Psoas muscle (tissue), 8 donors: Measurements from ENCODE around the gene PRR23A. TPM values are rescaled to one million over a fixed set of nuclear protein-coding genes. Genes with fewer than 3 reads are reported as not detected.

Source experiments
- ATAC-seq, 4 donors: fragments of 200-7000 bp; cut with Tn5 transposase; one replicate each; pipeline ENCODE4 v1.9.1; 2020; ENCODE audit warnings: moderate library complexity in 3 of 4, mild to moderate bottlenecking in 2 of 4
- DNase-seq, 2 donors: peaks; one replicate each; pipeline ENCODE4 v3.0.0-alpha.2; 2020
- H3K27ac ChIP-seq: fragments of 200-600 bp; one replicate; pipeline ENCODE4 v1.8.0; 2022
- H3K27me3 ChIP-seq, 3 donors: fragments of 200-600 bp in 1 of 3; one replicate each; pipeline versions ENCODE4 v1.6.1 to v1.8.0; 2013 to 2022; ENCODE audit warnings: low read length in 2 of 3, mild to moderate bottlenecking in 2 of 3, moderate library complexity in 1 of 3; ENCODE audit not compliant: insufficient read depth in 3 of 3
- H3K36me3 ChIP-seq, 2 donors: fragments of 200-600 bp in 1 of 2; one replicate each; pipeline versions ENCODE4 v1.6.1 to v1.8.0; 2013 to 2022; ENCODE audit warnings: low read depth in 1 of 2, mild to moderate bottlenecking in 1 of 2, moderate library complexity in 1 of 2; ENCODE audit not compliant: insufficient read depth in 1 of 2
- H3K4me1 ChIP-seq: fragments of 200-600 bp; one replicate; pipeline ENCODE4 v1.8.0; 2022
- H3K4me3 ChIP-seq: fragments of 200-600 bp; one replicate; pipeline ENCODE4 v1.8.0; 2022; ENCODE audit warnings: mild to moderate bottlenecking
- H3K9me3 ChIP-seq: fragments of 200-600 bp; one replicate; pipeline ENCODE4 v1.8.0; 2022
- WGBS, 3 donors: extraction: QIAGEN DNeasy Blood & Tissue Kit; methylation state at CpG; one replicate each; pipeline versions ENCODE4 v1.1.6 to v1.1.7; 2013; 5-methylcytosine and 5-hydroxymethylcytosine counted together
- intact Hi-C, 2 donors: fragments of 100-400 bp; cut with DNase I; formaldehyde crosslinking; loops; one replicate each; pipeline versions ENCODE4 v1.11.0 to v1.14.2; 2022
- polyA plus RNA-seq, 3 donors: library from polyadenylated mRNA; stranded (reverse); fragments of 200-250 nt; gene quantifications; one replicate each; pipeline ENCODE4 v1.2.3, GENCODE V29; 2013
- total RNA-seq, 4 donors: library from RNA; stranded (reverse); fragmentation: NEBNext Ultra II Directional in 2 of 4; extraction: Animal tissue kit (Norgen Biotek cat#: 25700) in 2 of 4; gene quantifications; one replicate each; pipeline versions ENCODE4 v1.2.1 to v1.2.4, GENCODE V29; 2021 to 2023
- TF ChIP-seq, protein P1 (sequence below): fragments of 200-600 bp; IDR thresholded peaks from one replicate; pipeline ENCODE4 v1.8.0; 2022; ENCODE audit warnings: antibody characterized with exemption
- donor health status: healthy with polysubstance abuse.
- donor health status: DM: no; HTN: no; CAD: no; lungs with moderate emphysema.
- donor health status: Bipolar disorder and iron deficiency.
- donor health status: healthy.
- donor health status: DM: yes; HTN: yes; CAD: no.
- donor health status: DM: no; HTN: no; CAD: no.
- donor health status: DM: no; HTN: no; CAD: no.
- donor health status: DM: yes; HTN: yes; CAD: no.

PRR23A gene
- total and polyA plus RNA-seq, 7 donors = not detected

DNA sequence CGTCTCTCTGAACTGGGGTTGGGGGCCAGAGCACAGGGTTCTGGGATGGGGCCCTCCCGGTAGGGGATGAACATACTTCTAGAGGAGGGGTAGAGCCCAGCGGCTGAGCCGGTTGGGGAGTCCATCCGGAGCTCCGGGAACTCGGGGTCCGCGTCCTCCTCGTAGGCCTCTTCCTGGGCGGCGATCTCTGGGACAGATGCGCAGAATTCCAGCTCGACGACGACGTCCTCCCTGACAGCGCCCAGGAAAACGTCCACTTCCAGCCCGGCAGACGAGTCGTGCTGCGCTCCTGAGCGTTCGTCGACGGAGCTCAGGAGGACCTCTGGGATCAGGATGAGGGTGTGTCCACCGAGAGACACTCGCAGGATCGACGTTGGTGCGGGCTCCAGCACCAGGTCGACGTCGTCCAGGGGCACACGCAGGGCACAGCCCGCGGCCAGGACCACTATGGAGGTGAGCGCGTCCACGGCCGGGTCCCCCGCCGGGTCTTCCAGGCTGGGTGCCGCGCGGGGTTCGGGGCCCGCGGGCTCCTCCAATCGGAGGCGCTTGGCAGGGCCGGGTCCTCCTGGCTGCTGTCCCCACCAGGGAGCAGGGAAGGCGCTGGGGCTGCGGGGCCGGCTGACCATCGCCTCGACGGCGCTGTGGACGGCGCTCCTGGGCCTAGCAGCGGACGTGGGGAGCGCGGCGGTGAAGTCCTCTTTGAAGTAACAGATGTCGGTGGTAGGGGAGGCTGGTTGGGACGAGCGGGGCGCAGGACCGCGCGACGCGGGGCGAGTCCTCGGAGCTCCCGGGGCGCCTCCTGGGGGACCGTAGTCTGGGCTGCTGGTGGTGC lies 14.2 kb upstream of the PRR23A start:
- Histone ChIP-seq H3K4me3 (no peak overlapping the region), H3K27me3 (no peaks in the 10 kb centered on the region), H3K9me3 (peaks cover 9% of the 10 kb centered on the region), H3K27ac (no peak overlapping the region), H3K36me3 (no peaks in the 10 kb centered on the region), H3K4me1 (no peaks in the 10 kb centered on the region)
- intact Hi-C loops = no loop called here
- TF ChIP-seq, protein P1, sequence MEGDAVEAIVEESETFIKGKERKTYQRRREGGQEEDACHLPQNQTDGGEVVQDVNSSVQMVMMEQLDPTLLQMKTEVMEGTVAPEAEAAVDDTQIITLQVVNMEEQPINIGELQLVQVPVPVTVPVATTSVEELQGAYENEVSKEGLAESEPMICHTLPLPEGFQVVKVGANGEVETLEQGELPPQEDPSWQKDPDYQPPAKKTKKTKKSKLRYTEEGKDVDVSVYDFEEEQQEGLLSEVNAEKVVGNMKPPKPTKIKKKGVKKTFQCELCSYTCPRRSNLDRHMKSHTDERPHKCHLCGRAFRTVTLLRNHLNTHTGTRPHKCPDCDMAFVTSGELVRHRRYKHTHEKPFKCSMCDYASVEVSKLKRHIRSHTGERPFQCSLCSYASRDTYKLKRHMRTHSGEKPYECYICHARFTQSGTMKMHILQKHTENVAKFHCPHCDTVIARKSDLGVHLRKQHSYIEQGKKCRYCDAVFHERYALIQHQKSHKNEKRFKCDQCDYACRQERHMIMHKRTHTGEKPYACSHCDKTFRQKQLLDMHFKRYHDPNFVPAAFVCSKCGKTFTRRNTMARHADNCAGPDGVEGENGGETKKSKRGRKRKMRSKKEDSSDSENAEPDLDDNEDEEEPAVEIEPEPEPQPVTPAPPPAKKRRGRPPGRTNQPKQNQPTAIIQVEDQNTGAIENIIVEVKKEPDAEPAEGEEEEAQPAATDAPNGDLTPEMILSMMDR = no peak
- 54 to 61% (median 56%) methylated on average over 75 to 81 of the region's 81 CpGs for WGBS, 3 donors
- ATAC-seq (no peak), DNase-seq (no peak)

DNA sequence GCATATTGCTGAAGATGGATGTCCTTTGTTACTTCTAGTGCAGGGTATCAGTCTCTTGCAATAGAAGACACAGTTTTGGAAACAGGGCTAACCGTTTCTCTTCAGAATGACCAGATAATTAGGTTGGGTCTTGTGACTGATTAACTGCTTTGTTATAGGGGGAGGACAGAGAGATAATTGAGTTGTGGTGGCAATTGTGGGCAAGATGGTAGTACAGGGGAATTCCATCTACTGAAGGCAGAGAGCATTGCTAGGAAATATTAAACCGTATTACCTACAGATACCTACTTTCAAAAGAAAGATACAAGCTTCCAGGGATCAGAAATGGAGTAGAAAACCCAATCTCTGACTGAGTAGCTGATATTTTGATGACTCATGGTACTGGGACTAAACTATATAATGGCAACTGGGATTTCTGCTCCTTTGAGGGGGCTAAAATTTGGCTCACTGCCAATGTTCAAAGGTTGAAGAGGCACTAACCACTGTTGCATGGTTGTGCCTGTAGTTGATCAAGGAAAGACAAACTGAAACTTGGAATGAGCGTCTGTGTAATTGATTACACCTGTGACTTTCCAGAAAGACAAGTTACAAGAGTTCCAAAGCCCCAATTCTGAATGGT lies 10.5 kb upstream of the PRR23A start:
- ATAC-seq (no peak), DNase-seq (no peak)
- H3K36me3 ChIP-seq = no peaks in the 10 kb centered on the region
- 78 to 79% (median 78%) methylated on average over 3 of the region's 3 CpGs for WGBS, 3 donors
- H3K4me1 ChIP-seq = no peaks in the 10 kb centered on the region
- TF ChIP-seq, protein P1 = no peak
- H3K27ac ChIP-seq = no peak overlapping the region
- no peaks in the 10 kb centered on the region for H3K27me3 ChIP-seq
- H3K9me3 ChIP-seq = peaks cover 6% of the 10 kb centered on the region
- intact Hi-C loops = no loop called here
- H3K4me3 ChIP-seq = no peak overlapping the region

DNA sequence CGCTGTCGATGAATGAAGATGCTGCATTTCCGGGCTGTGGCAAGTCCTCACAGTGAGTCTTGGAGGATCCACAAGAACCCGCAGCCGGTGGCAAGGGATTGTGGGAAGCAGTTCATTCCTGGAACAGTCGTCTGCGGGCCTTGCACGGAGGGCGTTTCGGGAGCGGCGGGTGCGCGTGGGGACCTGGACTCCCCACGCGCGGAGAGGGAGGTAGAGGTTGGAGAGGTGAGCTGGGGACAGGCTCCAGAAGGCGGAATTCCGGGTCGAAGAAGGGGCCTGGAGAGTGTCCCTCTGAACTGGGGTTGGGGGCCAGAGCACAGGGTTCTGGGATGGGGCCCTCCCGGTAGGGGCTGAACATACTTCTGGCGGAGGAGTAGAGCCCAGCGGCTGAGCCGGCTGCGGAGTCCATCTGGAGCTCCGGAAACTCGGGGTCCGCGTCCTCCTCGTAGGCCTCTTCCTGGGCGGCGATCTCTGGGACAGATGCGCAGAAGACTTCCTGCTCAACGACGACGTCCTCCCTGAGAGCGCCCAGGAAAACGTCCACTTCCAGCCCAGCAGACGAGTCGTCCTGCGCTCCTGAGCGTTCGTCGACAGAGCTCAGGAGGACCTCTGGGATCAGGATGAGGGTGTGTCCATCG lies 593 bp downstream of the PRR23A start:
- intact Hi-C loops = no loop called here
- ATAC-seq = no peak
- 78 to 89% (median 88%) methylated on average over 42 to 45 of the region's 45 CpGs for WGBS, 3 donors
- Histone ChIP-seq H3K9me3 (peaks cover 6% of the 10 kb centered on the region), H3K27me3 (no peaks in the 10 kb centered on the region), H3K4me3 (no peak overlapping the region), H3K4me1 (no peaks in the 10 kb centered on the region), H3K36me3 (no peaks in the 10 kb centered on the region), H3K27ac (no peak overlapping the region)
- TF ChIP-seq, protein P1 = no peak
- no peak for DNase-seq

DNA sequence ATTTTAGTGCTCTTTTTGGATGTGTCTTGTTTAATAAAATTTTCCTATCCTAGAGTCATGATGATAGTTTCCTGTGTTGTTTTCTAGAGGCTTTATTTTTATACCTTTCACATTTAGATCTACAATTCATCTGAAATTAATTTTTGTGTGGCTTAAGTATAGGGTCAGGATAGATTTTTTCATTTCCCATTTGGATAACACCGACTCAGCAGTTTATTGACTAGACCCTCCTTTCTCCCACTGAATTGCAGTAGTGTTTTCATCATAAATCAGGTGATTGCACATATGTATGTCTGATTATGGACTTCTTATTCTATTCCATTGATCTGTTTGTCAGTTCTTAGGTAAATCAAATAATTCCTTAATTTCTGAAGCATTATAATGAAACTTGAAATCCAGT lies 10.4 kb downstream of the PRR23A start:
- peaks cover 10% of the 10 kb centered on the region for H3K9me3 ChIP-seq
- no peak for ATAC-seq
- no peak for DNase-seq
- TF ChIP-seq, protein P1 = no peak
- WGBS, 3 donors = 87 to 92% (median 91%) methylated on average over 1 of the region's 1 CpG
- H3K27me3 ChIP-seq = no peaks in the 10 kb centered on the region
- H3K27ac ChIP-seq = no peak overlapping the region
- H3K36me3 ChIP-seq = no peaks in the 10 kb centered on the region
- intact Hi-C loops = no loop called here
- no peak overlapping the region for H3K4me3 ChIP-seq
- H3K4me1 ChIP-seq = no peaks in the 10 kb centered on the region
